Transverse colon (tissue), 4 donors: ENCODE data around the gene GPSM1. TPM values are rescaled to one million over a fixed set of nuclear protein-coding genes. Genes with fewer than 3 reads are reported as not detected.

Source experiments
- DNase-seq: peaks from one replicate; pipeline ENCODE4 v3.0.0-alpha.2; 2019
- H3K27ac ChIP-seq, 4 donors: fragments of 200-600 bp; sonication (generic); 2 replicates each; pipeline ENCODE4 v1.5.1; 2016 to 2018; ENCODE audit warnings: inconsistent platforms in 4 of 4
- H3K27me3 ChIP-seq: fragments of 200-600 bp; sonication (generic); 2 replicates; pipeline ENCODE4 v1.5.1; 2017; ENCODE audit warnings: inconsistent platforms
- H3K36me3 ChIP-seq, 4 donors: fragments of 200-600 bp; sonication (generic); 2 replicates each; pipeline ENCODE4 v1.5.1; 2017 to 2019; ENCODE audit warnings: inconsistent platforms in 4 of 4
- H3K4me1 ChIP-seq, 4 donors: fragments of 200-600 bp; sonication (generic); 2 replicates each; pipeline ENCODE4 v1.5.1; 2017 to 2020; ENCODE audit warnings: inconsistent platforms in 4 of 4
- H3K4me3 ChIP-seq, 4 donors: fragments of 200-600 bp; sonication (generic); 1 replicate in 1 of 4; 2 replicates in 3 of 4; pipeline versions ENCODE4 v1.5.1 to v1.6.1; 2017 to 2019; ENCODE audit warnings: inconsistent platforms in 4 of 4
- H3K9me3 ChIP-seq, 2 donors: fragments of 200-600 bp; sonication (generic); 2 replicates each; pipeline ENCODE4 v1.5.1; 2017 to 2019; ENCODE audit warnings: inconsistent platforms in 2 of 2
- EP300 ChIP-seq: sonication (generic); formaldehyde crosslinking; IDR thresholded peaks from one replicate; pipeline ENCODE4 v1.6.1; 2017; ENCODE audit warnings: antibody characterized with exemption, low read depth
- POLR2A ChIP-seq: fragments of 450-650 bp; IDR thresholded peaks from one replicate; pipeline ENCODE4 v1.6.1; 2016; ENCODE audit warnings: antibody characterized with exemption, mild to moderate bottlenecking, moderate library complexity
- POLR2AphosphoS5 ChIP-seq, 3 donors: sonication (generic); formaldehyde crosslinking; IDR thresholded peaks; one replicate each; pipeline ENCODE4 v1.6.1; 2016; ENCODE audit warnings: antibody characterized with exemption in 3 of 3
- WGBS, 2 donors: methylation state at CpG; one replicate each; pipeline ENCODE4 v1.1.5; 2018; ENCODE audit warnings: low coverage in 1 of 2; 5-methylcytosine and 5-hydroxymethylcytosine counted together
- in situ Hi-C, 4 donors: fragments of 200-750 bp; cut with MboI; loops; one replicate each; pipeline versions ENCODE4 v1.15.0 to v1.15.1; 2017; ENCODE audit warnings: low sequenced_read_pairs in 3 of 4, low pct_ligation_motif_present in 1 of 4, low pct_unique_long_range_greater_than_20kb in 1 of 4
- intact Hi-C: fragments of 100-400 bp; cut with DNase I; formaldehyde crosslinking; loops from one replicate; pipeline ENCODE4 v1.15.1; 2023; ENCODE audit warnings: low total_unique reads
- total RNA-seq, 4 donors: library from RNA; depleted of rRNA; stranded (reverse); fragments of >200 nt; gene quantifications; one replicate each; pipeline ENCODE4 v1.1.0, GENCODE V29; 2016
- TF ChIP-seq, protein P1 (sequence below), 5 experiments: fragments of 200-600 bp in 3 of 5; fragments of 450-650 bp in 2 of 5; sonication (generic) in 3 of 5; IDR thresholded peaks; 1 replicate in 2 of 5; 2 replicates in 3 of 5; pipeline ENCODE4 v1.5.1; 2016 to 2017; ENCODE audit warnings: antibody characterized with exemption in 5 of 5, inconsistent platforms in 3 of 5, mild to moderate bottlenecking in 2 of 5, moderate library complexity in 1 of 5

The GPSM1 gene
- total RNA-seq, 4 donors from 2014 or later, result 2.3 to 8.6 (median 7.0) TPM

GRCh38 chr9:136314944-136315343 lies 12.4 kb upstream of the GPSM1 start:
- peaks cover 0 to 5% of the 10 kb centered on the region in 2 donors for H3K9me3 ChIP-seq
- H3K4me1 ChIP-seq, result peaks cover 0 to 10% (median 3%) of the 10 kb centered on the region in 4 donors
- no peak overlapping the region for H3K27ac ChIP-seq
- in situ Hi-C loops (no loop called here), intact Hi-C loops (no loop called here)
- TF ChIP-seq, protein P1, sequence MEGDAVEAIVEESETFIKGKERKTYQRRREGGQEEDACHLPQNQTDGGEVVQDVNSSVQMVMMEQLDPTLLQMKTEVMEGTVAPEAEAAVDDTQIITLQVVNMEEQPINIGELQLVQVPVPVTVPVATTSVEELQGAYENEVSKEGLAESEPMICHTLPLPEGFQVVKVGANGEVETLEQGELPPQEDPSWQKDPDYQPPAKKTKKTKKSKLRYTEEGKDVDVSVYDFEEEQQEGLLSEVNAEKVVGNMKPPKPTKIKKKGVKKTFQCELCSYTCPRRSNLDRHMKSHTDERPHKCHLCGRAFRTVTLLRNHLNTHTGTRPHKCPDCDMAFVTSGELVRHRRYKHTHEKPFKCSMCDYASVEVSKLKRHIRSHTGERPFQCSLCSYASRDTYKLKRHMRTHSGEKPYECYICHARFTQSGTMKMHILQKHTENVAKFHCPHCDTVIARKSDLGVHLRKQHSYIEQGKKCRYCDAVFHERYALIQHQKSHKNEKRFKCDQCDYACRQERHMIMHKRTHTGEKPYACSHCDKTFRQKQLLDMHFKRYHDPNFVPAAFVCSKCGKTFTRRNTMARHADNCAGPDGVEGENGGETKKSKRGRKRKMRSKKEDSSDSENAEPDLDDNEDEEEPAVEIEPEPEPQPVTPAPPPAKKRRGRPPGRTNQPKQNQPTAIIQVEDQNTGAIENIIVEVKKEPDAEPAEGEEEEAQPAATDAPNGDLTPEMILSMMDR (IDR thresholded peaks at IDR 0.05), result no peak
- TF ChIP-seq EP300, result no peak
- TF ChIP-seq POLR2AphosphoS5 (IDR thresholded peaks at IDR 0.05), result no peak
- no peak for TF ChIP-seq POLR2A
- WGBS, 2 donors, result 85% methylated on average over 4 of the region's 4 CpGs; no CpG with 5 or more reads in 1 of the 2 donors
- peaks cover 13% of the 10 kb centered on the region for H3K27me3 ChIP-seq
- no peak overlapping the region for H3K4me3 ChIP-seq
- no peaks in the 10 kb centered on the region for H3K36me3 ChIP-seq
- no peak for DNase-seq

DNA sequence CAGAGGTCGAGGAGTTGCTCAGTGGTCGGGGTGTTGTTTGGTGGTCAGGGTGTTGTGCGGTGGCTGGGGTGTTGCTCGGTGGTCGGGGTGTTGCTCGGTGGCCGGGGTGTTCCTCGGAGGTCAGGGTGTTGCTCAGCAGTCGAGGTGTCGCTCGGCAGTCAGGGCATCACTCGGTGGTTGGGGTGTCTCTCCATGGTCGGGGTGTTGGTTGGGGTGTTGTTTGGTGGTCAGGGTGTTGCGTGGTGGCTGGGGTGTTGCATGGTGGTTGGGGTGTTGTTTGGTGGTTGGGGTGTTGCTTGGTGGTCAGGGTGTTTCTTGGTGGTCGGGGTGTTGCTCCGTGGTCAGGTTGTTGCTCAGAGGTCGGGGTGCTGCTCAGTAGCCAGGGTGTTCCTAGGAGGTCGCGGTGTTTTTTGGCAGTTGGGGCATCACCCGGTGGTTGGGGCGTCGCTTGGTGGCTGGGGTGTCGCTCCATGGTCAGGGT lies 11.0 kb upstream of the GPSM1 start:
- peaks cover 0 to 4% (median 3%) of the 10 kb centered on the region in 4 donors for H3K4me1 ChIP-seq
- WGBS, 2 donors, result 95% methylated on average over 4 to 23 of the region's 23 CpGs
- H3K36me3 ChIP-seq, result no peaks in the 10 kb centered on the region
- in situ Hi-C loops (no loop called here), intact Hi-C loops (no loop called here)
- no peak overlapping the region for H3K27ac ChIP-seq
- peaks cover 0 to 5% of the 10 kb centered on the region in 2 donors for H3K9me3 ChIP-seq
- no peak for DNase-seq
- TF ChIP-seq POLR2A, result no peak
- no peak for TF ChIP-seq POLR2AphosphoS5 (IDR thresholded peaks at IDR 0.05)
- TF ChIP-seq, protein P1 (IDR thresholded peaks at IDR 0.05), result no peak
- no peak for TF ChIP-seq EP300
- H3K27me3 ChIP-seq, result peaks cover 4% of the 10 kb centered on the region
- no peak overlapping the region for H3K4me3 ChIP-seq

DNA sequence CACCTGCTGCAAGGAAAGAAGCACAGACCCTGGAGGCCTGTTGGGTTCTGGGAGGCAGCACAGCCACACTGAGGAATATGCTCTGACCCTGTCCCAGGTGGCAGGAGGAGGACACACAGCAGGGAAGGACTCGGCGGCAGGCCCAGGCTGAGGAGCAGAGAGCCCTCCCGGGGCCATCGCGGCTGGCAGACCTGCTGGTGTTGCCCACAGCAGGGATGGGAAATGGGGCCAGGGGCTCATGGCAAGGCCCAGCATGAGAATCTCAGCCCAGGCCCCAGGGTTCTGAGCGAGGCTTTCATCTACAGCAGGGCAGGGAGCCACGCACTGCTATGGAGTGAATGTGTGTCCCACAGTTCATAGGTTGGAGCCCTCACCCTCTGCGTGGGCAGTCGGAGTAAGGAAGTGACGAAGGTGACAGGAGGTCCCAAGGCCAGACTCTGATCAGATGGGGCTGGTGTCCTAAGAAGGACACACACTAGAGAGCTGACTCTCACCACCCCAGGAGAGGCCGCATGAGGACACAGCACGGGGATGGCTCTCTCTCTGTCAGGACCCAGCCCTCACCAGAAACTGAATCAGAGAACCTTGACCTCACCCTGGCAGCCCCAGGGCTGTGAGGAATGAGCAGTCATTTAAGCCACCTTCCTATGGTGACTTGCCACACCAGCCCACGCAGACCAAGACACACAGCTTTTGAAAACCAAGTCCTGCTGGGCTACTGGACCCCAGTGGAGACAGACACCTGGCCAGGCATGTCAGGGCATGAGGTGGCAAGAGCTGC lies 10.3 kb upstream of the GPSM1 start:
- in situ Hi-C loops, result no loop called here
- TF ChIP-seq POLR2A, result no peak
- no peak for TF ChIP-seq EP300
- TF ChIP-seq, protein P1 (IDR thresholded peaks at IDR 0.05), result no peak
- TF ChIP-seq POLR2AphosphoS5 (IDR thresholded peaks at IDR 0.05), result no peak

DNA sequence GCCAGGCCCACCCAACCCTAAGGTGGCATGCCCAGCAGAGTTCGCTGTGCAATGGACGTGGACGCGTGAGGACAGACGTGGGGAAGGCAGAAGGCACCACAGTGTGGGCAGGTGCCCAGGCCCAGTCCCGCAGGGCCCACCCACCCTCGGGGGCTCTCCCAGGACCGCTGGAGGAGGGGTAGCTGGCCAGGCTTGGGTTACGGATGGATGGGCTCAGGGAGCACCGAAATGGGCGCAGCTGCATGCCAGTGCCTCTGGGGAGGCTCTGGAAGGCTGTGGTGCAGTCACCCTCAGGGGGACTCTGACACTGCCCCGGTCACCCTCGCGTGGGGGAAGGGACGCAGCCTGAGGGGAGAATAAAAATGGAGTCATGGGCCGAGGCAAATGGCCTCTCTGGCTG lies 9.6 kb upstream of the GPSM1 start:
- peaks cover 5% of the 10 kb centered on the region for H3K27me3 ChIP-seq
- WGBS, 2 donors, result 75 to 80% methylated on average over 2 to 16 of the region's 16 CpGs
- H3K27ac ChIP-seq, result no peak overlapping the region
- no peak for TF ChIP-seq POLR2AphosphoS5 (IDR thresholded peaks at IDR 0.05)
- no peak for TF ChIP-seq POLR2A
- TF ChIP-seq, protein P1 (IDR thresholded peaks at IDR 0.05), result no peak
- TF ChIP-seq EP300, result no peak
- DNase-seq, result no peak
- H3K4me1 ChIP-seq, result no peaks in the 10 kb centered on the region
- H3K9me3 ChIP-seq, result peaks cover 0 to 5% of the 10 kb centered on the region in 2 donors
- in situ Hi-C loops (no loop called here), intact Hi-C loops (no loop called here)
- H3K4me3 ChIP-seq, result no peak overlapping the region
- no peaks in the 10 kb centered on the region for H3K36me3 ChIP-seq

More for the DNA sequence above, 10.3 kb upstream of the GPSM1 start:
- no peak overlapping the region for H3K27ac ChIP-seq
- H3K4me1 ChIP-seq, result no peaks in the 10 kb centered on the region
- WGBS, 2 donors, result 91% methylated on average over 13 of the region's 13 CpGs; no CpG with 5 or more reads in 1 of the 2 donors
- no peaks in the 10 kb centered on the region for H3K36me3 ChIP-seq
- H3K4me3 ChIP-seq, result no peak overlapping the region
- H3K27me3 ChIP-seq, result no peaks in the 10 kb centered on the region
- DNase-seq, result no peak
- intact Hi-C loops, result no loop called here
- peaks cover 0 to 5% of the 10 kb centered on the region in 2 donors for H3K9me3 ChIP-seq
